B cell (primary cell): ENCODE data around the gene NECAP2. TPM values are rescaled to one million over a fixed set of nuclear protein-coding genes. Genes with fewer than 3 reads are reported as not detected.

ENCODE experiments used
- ATAC-seq: fragments of 200-7000 bp; cut with Tn5 transposase; one replicate; pipeline ENCODE4 v1.10.0; 2021; ENCODE audit warnings: low read depth, mild to moderate bottlenecking, moderate number of reproducible peaks, moderate library complexity
- CTCF ChIA-PET: fragments of 350-600 bp; sonication (Branson Sonifier 250); formaldehyde crosslinking; loops from one replicate; lab custom pipeline; 2021; ENCODE audit warnings: antibody characterized with exemption, inconsistent platforms; lab: Charles Lee
- POLR2A ChIA-PET: fragments of 350-600 bp; sonication (Branson Sonifier 250); formaldehyde crosslinking; loops from one replicate; lab custom pipeline; 2021; ENCODE audit warnings: antibody characterized with exemption; lab: Charles Lee
- DNase-seq: peaks from one replicate; pipeline ENCODE4 v3.0.0; 2013
- H2AFZ ChIP-seq: 2 replicates; pipeline ENCODE4 v1.6.1; 2012; ENCODE audit warnings: mild to moderate bottlenecking, low read depth, low read length; ENCODE audit not compliant: insufficient read depth, poor library complexity, severe bottlenecking
- H3K27ac ChIP-seq, 2 donors: 1 replicate in 1 of 2; 2 replicates in 1 of 2; pipeline ENCODE4 v1.5.1; 2012 to 2013; ENCODE audit warnings: low read length in 2 of 2, mild to moderate bottlenecking in 2 of 2, moderate library complexity in 1 of 2
- H3K27me3 ChIP-seq, 4 experiments: fragments of 200-600 bp in 1 of 4; sonication (generic) in 1 of 4; replicated peaks in 1 of 4; 1 replicate in 2 of 4; 2 replicates in 2 of 4; pipeline versions ENCODE4 v1.6.1 to v1.7.0; 2013 to 2016; ENCODE audit warnings: low read length in 3 of 4, mild to moderate bottlenecking in 2 of 4, mixed read lengths in 1 of 4, moderate library complexity in 1 of 4; ENCODE audit not compliant: insufficient read depth in 4 of 4, control insufficient read depth in 3 of 4; ENCODE audit errors: control extremely low read depth in 1 of 4
- H3K36me3 ChIP-seq, 2 experiments: replicated peaks in 1 of 2; 1 replicate in 1 of 2; 2 replicates in 1 of 2; pipeline versions ENCODE4 v1.6.1 to v1.7.1; 2013; ENCODE audit warnings: low read length in 1 of 2; ENCODE audit not compliant: insufficient read depth in 2 of 2, control insufficient read depth in 1 of 2; ENCODE audit errors: control extremely low read depth in 1 of 2, extremely low read depth in 1 of 2
- H3K4me1 ChIP-seq, 2 donors: fragments of 200-600 bp in 1 of 2; sonication (generic) in 1 of 2; 1 replicate in 1 of 2; 2 replicates in 1 of 2; pipeline versions ENCODE4 v1.5.1 to v1.6.1; 2013 to 2017; ENCODE audit warnings: low read length in 2 of 2; ENCODE audit not compliant: control insufficient read depth in 2 of 2, insufficient read depth in 2 of 2
- H3K4me2 ChIP-seq: replicated peaks from 2 replicates; pipeline ENCODE3; 2012; ENCODE audit warnings: mild to moderate bottlenecking, low read depth, low read length; ENCODE audit not compliant: poor library complexity, severe bottlenecking
- H3K4me3 ChIP-seq, 5 experiments: fragments of 200-600 bp in 1 of 5; sonication (generic) in 1 of 5; 1 replicate in 3 of 5; 2 replicates in 2 of 5; pipeline versions ENCODE4 v1.5.1 to v1.7.0; 2011 to 2016; ENCODE audit warnings: low read length in 4 of 5, mild to moderate bottlenecking in 4 of 5, low read depth in 2 of 5, control low read depth in 1 of 5, moderate library complexity in 1 of 5; ENCODE audit not compliant: insufficient read depth in 1 of 5; ENCODE audit errors: control extremely low read depth in 1 of 5, extremely low read depth in 1 of 5
- H3K79me2 ChIP-seq: fragments of 200-600 bp; sonication (generic); one replicate; pipeline ENCODE4 v1.6.0; 2016; ENCODE audit warnings: low read length; ENCODE audit not compliant: control insufficient read depth, insufficient read depth
- H3K9ac ChIP-seq: fragments of 200-600 bp; sonication (generic); 2 replicates; pipeline ENCODE4 v1.6.1; 2017; ENCODE audit warnings: mild to moderate bottlenecking, low read length, moderate library complexity
- H3K9me3 ChIP-seq, 3 donors: one replicate each; pipeline versions ENCODE4 v1.6.1 to v1.7.1; 2013; ENCODE audit warnings: low read length in 2 of 3; ENCODE audit not compliant: control insufficient read depth in 2 of 3, insufficient read depth in 1 of 3; ENCODE audit errors: control extremely low read depth in 1 of 3
- H4K20me1 ChIP-seq: 2 replicates; pipeline ENCODE4 v1.6.0; 2012; ENCODE audit warnings: mild to moderate bottlenecking, low read length; ENCODE audit not compliant: insufficient read depth, control insufficient read depth, poor library complexity, severe bottlenecking
- H3K27ac Mint-ChIP-seq: one replicate; pipeline ENCODE4 v1.8.0; 2021; ENCODE audit warnings: mixed read lengths
- H3K27me3 Mint-ChIP-seq: one replicate; pipeline ENCODE4 v1.8.0; 2021; ENCODE audit warnings: mixed read lengths
- H3K4me1 Mint-ChIP-seq: one replicate; pipeline ENCODE4 v1.8.0; 2021; ENCODE audit warnings: mixed read lengths
- H3K4me3 Mint-ChIP-seq: one replicate; pipeline ENCODE4 v1.8.0; 2021; ENCODE audit warnings: mixed read lengths
- H3K9me3 Mint-ChIP-seq: one replicate; pipeline ENCODE4 v1.8.0; 2022; ENCODE audit warnings: mixed read lengths; ENCODE audit not compliant: insufficient read depth
- EZH2 ChIP-seq: IDR thresholded peaks from 2 replicates; pipeline ENCODE4 v1.6.1; 2012; ENCODE audit warnings: borderline replicate concordance, low read depth, mild to moderate bottlenecking, moderate library complexity, low read length; ENCODE audit not compliant: insufficient read depth, poor library complexity, severe bottlenecking
- WGBS: methylation state at CpG from one replicate; pipeline ENCODE4 v1.1.5; 2013; ENCODE audit warnings: missing lambda C conversion rate; ENCODE audit not compliant: insufficient coverage; 5-methylcytosine and 5-hydroxymethylcytosine counted together
- intact Hi-C: fragments of 100-400 bp; cut with micrococcal nuclease; formaldehyde crosslinking; loops from one replicate; pipeline ENCODE4 v1.10.0; 2022
- polyA plus RNA-seq: library from polyadenylated mRNA; depleted of rRNA; stranded (reverse); fragments of >200 nt; gene quantifications from 2 replicates; pipeline ENCODE4 v1.2.3, GENCODE V29; 2012
- total RNA-seq, 2 donors: library from RNA; stranded (reverse); fragments of 120-200 nt in 1 of 2; gene quantifications; 1 replicate in 1 of 2; 2 replicates in 1 of 2; pipeline versions ENCODE4 v1.2.3 to v1.2.4, GENCODE V29; 2013 to 2022
- TF ChIP-seq, protein P1 (sequence below): fragments of 200-600 bp; IDR thresholded peaks from one replicate; pipeline ENCODE4 v1.8.0; 2022; ENCODE audit warnings: antibody characterized with exemption, mild to moderate bottlenecking

Gene NECAP2
- total and polyA plus RNA-seq, 2 donors (not counting 1 experiment from before 2014, with no cell fraction given) = 77.3 to 81.5 TPM

DNA sequence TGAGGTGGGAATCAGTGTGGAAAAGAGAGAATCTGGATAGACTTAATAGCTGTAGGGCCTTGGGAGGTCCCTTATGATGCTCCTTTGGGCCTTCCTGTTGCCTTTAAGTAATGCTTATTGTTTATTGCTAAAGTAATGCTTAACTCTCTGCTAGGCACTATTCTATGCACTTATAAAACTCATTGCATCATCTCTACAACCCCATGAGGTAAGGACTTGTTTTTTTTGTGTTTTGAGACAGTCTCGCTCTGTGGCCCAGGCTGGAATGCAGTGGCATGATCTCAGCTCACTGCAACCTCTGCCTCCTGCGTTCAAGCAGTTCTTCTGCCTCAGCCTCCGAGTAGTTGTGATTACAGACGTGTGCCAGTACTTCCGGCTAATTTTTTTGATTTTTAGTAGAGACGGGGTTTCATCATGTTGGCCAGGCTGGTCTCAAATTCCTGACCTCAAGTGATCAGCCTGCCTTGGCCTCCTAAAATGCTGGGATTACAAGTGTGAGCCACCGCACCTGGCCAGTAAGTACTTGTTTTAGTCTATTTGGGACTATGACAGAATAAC is 22.3 kb downstream of the NECAP2 start:
- no peak for TF ChIP-seq EZH2
- TF ChIP-seq, protein P1, sequence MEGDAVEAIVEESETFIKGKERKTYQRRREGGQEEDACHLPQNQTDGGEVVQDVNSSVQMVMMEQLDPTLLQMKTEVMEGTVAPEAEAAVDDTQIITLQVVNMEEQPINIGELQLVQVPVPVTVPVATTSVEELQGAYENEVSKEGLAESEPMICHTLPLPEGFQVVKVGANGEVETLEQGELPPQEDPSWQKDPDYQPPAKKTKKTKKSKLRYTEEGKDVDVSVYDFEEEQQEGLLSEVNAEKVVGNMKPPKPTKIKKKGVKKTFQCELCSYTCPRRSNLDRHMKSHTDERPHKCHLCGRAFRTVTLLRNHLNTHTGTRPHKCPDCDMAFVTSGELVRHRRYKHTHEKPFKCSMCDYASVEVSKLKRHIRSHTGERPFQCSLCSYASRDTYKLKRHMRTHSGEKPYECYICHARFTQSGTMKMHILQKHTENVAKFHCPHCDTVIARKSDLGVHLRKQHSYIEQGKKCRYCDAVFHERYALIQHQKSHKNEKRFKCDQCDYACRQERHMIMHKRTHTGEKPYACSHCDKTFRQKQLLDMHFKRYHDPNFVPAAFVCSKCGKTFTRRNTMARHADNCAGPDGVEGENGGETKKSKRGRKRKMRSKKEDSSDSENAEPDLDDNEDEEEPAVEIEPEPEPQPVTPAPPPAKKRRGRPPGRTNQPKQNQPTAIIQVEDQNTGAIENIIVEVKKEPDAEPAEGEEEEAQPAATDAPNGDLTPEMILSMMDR = no peak

DNA sequence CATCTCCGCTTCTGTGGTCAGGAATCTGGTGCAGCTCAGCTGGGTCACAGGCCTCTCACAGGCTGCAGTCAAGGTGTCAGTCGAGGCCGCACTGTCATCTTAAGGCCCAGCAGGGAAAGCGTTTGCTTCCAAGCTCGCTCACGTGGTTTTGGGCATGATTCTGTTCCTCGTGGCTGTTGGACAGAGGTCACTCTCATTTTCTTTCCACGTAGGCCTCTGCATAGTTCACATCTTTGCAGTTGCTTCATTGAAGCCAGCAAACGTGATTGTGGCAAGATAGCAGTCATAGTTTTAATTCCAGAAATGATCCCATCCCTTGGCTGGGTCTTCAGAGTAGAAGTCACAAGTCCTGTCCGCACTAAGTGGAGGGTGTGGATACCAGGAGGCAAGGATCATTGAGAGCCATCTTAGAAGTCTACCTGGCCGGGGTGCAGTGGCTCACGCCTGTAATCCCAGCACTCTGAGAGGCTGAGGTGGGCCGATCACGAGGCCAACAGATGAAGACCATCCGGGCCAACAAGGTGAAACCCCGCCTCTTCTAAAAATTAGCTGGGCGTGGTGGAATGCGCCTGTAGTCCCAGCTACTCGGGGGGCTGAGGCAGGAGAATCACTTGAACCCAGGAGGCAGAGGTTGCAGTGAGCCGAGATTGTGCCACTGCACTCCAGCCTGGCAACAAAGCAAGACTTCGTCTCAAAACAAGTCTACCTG is 24.5 kb downstream of the NECAP2 start:
- no peak overlapping the region for H3K4me3 Mint-ChIP-seq
- ChIA-PET CTCF (no interaction called here), POLR2A (no interaction called here)
- ATAC-seq = no peak
- H3K4me1 Mint-ChIP-seq = no peaks in the 10 kb centered on the region
- Histone ChIP-seq H3K79me2 (no peaks in the 10 kb centered on the region), H2AFZ (no peak overlapping the region), H3K36me3 (peaks cover 15 to 16% of the 10 kb centered on the region in 2 experiments), H3K27me3 (no peaks in the 10 kb centered on the region), H3K27ac (no peak overlapping the region), H3K4me1 (no peaks in the 10 kb centered on the region), H3K4me2 (no peak overlapping the region), H3K9me3 (no peaks in the 10 kb centered on the region), H4K20me1 (no peaks in the 10 kb centered on the region), H3K4me3 (no peak overlapping the region), H3K9ac (no peak overlapping the region)
- no peaks in the 10 kb centered on the region for H3K9me3 Mint-ChIP-seq
- intact Hi-C loops = no loop called here
- 96% methylated on average over 21 of the region's 21 CpGs for WGBS
- DNase-seq = no peak
- TF ChIP-seq, protein P1 = no peak
- TF ChIP-seq EZH2 = no peak
- H3K27ac Mint-ChIP-seq = no peak overlapping the region
- no peaks in the 10 kb centered on the region for H3K27me3 Mint-ChIP-seq

More for the DNA sequence above, 22.3 kb downstream of the NECAP2 start:
- ATAC-seq (no peak), DNase-seq (no peak)
- Histone ChIP-seq H3K4me3 (no peak overlapping the region), H3K4me2 (no peak overlapping the region), H3K27ac (no peak overlapping the region), H3K79me2 (no peaks in the 10 kb centered on the region), H3K27me3 (no peaks in the 10 kb centered on the region), H3K4me1 (no peaks in the 10 kb centered on the region), H3K9ac (no peak overlapping the region), H2AFZ (no peak overlapping the region), H3K9me3 (no peaks in the 10 kb centered on the region), H4K20me1 (no peaks in the 10 kb centered on the region), H3K36me3 (peaks cover 21 to 36% of the 10 kb centered on the region in 2 experiments)
- ChIA-PET POLR2A (no interaction called here), CTCF (no interaction called here)
- no peak overlapping the region for H3K27ac Mint-ChIP-seq
- no peaks in the 10 kb centered on the region for H3K4me1 Mint-ChIP-seq
- H3K4me3 Mint-ChIP-seq = no peak overlapping the region
- no peaks in the 10 kb centered on the region for H3K27me3 Mint-ChIP-seq
- 100% methylated on average over 7 of the region's 7 CpGs for WGBS
- no peaks in the 10 kb centered on the region for H3K9me3 Mint-ChIP-seq
- intact Hi-C loops = no loop called here
